Hepatocyte (in vitro differentiated cells): ENCODE measurements around the gene DLGAP4.

Experiments used
- CTCF ChIP-seq: fragments of 200-600 bp; sonication (generic); IDR thresholded peaks from 2 replicates; pipeline ENCODE4 v1.5.1; 2016; ENCODE audit warnings: antibody characterized with exemption, mild to moderate bottlenecking; ENCODE audit not compliant: poor library complexity
- EZH2 ChIP-seq: fragments of 200-600 bp; sonication (generic); IDR thresholded peaks from 2 replicates; pipeline ENCODE4 v1.6.1; 2016; ENCODE audit warnings: antibody characterized with exemption, mild to moderate bottlenecking, borderline replicate concordance
- EZH2phosphoT487 ChIP-seq: fragments of 200-600 bp; sonication (generic); IDR thresholded peaks from one replicate; pipeline ENCODE4 v1.6.1; 2018; ENCODE audit warnings: antibody characterized with exemption, mild to moderate bottlenecking, low read depth, moderate library complexity; ENCODE audit not compliant: unreplicated experiment, severe bottlenecking

- TF ChIP-seq CTCF (no peak), EZH2 (no peak), EZH2phosphoT487 (no peak)
Measured at GRCh38 chr20:36299459-36299858, 6.7 kb upstream of the DLGAP4 start.
